Activated CD4-positive, alpha-beta T cell treated with anti-CD3 and anti-CD28 coated beads, Interleukin-2, amount 10 ng/mL, durations not matched to agents 7 days and 5 days (primary cell): ENCODE data around the gene RTN4RL1. TPM values are rescaled to one million over a fixed set of nuclear protein-coding genes. Genes with fewer than 3 reads are reported as not detected.

Experiments used
- CTCF ChIA-PET: fragments of 350-600 bp; sonication (Branson Sonifier 250); formaldehyde crosslinking; loops from one replicate; lab custom pipeline; 2021; ENCODE audit warnings: antibody characterized with exemption; lab: Charles Lee
- POLR2A ChIA-PET: fragments of 350-600 bp; sonication (Branson Sonifier 250); formaldehyde crosslinking; loops from one replicate; lab custom pipeline; 2021; ENCODE audit warnings: antibody characterized with exemption; lab: Charles Lee
- DNase-seq: peaks from one replicate; pipeline ENCODE4 v3.0.0-alpha.2; 2020
- H3K27ac Mint-ChIP-seq: one replicate; pipeline ENCODE4 v1.8.0; 2021; ENCODE audit warnings: mild to moderate bottlenecking, moderate library complexity, mixed read lengths
- H3K27me3 Mint-ChIP-seq: one replicate; pipeline ENCODE4 v1.8.0; 2021; ENCODE audit warnings: mixed read lengths
- H3K36me3 Mint-ChIP-seq: one replicate; pipeline ENCODE4 v1.8.0; 2021; ENCODE audit warnings: low read depth, mixed read lengths
- H3K4me1 Mint-ChIP-seq: one replicate; pipeline ENCODE4 v1.8.0; 2021; ENCODE audit warnings: mixed read lengths
- H3K4me3 Mint-ChIP-seq: one replicate; pipeline ENCODE4 v1.8.0; 2021; ENCODE audit warnings: mild to moderate bottlenecking, moderate library complexity, mixed read lengths
- H3K9me3 Mint-ChIP-seq: one replicate; pipeline ENCODE4 v1.8.0; 2021; ENCODE audit warnings: mixed read lengths
- total RNA-seq, 2 experiments: library from RNA; stranded (reverse); gene quantifications; one replicate each; pipeline ENCODE4 v1.2.3, GENCODE V29; 2021

RTN4RL1 gene
- total RNA-seq, 2 experiments from 2014 or later: 0.19 to 0.20 TPM

DNA sequence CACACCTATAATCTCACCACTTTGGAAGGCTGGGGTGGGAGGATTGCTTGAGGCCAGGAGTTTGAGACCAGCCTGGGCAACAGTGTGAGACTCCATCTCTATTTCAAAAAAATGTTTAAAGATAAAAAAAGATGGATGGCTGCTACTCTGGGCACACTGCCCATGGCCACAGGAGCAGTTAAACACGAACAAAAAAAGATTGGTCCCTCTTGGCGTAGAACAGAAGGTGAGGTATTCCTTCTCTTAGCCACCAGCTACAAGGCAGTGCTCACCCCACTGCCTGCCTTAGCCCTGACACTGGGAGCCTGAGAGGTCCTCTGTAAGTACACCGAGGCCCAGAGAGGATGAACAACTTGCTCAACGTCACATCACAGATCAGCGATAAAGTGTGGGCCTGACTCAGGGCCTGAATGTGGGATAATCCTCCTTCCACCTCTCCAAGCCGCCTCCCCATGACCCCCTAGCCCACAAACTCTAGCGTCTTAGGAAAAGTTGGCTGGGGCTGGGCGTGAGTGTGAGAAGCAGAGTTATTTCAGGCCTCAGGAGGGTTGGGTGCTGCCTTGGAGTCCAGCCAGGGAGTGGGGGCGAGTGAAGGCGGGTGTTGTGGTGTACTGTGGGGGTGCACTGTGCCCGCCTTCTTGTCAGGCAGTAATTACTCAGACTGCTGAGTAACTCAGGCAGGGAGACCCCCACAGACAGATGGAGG is 2.5 kb upstream of the RTN4RL1 start:
- H3K4me3 Mint-ChIP-seq: no peak overlapping the region
- H3K27ac Mint-ChIP-seq: no peak overlapping the region
- CTCF ChIA-PET: interaction anchor here (1.5 to 2.4 kb wide), 2 partner anchors 8 to 31 kb away, joined by 4 to 7 read pairs; no protein-coding TSS in a partner anchor
- peaks cover 30% of the 10 kb centered on the region for H3K4me1 Mint-ChIP-seq
- no peak for DNase-seq
- POLR2A ChIA-PET: no interaction called here
- H3K36me3 Mint-ChIP-seq: peaks cover 3% of the 10 kb centered on the region
- peaks cover 49% of the 10 kb centered on the region for H3K27me3 Mint-ChIP-seq
- H3K9me3 Mint-ChIP-seq: no peaks in the 10 kb centered on the region

DNA sequence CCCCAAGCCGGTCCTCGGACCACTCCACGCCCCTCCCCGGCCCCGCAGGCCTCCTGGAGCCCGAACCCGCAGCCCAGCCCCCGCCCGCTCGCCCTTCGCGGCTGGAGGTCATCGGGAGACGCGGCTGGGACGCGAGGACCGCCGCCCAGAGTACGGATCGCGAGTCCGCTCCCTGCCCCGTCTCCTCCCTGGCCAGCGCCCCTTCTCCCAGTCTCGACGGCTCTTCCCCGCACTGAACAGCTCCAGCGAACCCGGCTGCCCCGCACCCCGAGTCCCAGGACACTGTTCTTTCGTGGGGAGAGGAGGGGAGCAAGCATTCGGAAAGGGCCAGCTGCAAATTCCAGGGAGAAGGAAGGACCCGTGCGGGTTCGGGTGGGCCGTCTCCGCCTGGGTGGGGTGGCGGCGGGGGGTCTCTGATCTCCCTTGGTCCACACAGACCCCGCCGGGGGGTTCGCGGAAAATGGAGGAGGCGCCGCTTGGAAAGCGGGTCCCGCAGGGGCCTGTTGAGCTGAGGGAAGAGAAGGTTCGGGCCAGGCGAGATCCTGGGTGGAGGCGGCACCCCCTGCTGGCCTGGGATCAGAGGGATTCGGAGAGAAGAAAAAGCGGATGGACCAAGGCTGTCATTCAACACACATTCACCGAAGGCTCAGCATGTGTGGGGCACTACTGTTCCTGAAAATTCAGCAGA is 632 bp upstream of the RTN4RL1 start:
- DNase-seq: no peak
- H3K27me3 Mint-ChIP-seq: peaks cover 63% of the 10 kb centered on the region
- H3K36me3 Mint-ChIP-seq: peaks cover 3% of the 10 kb centered on the region
- CTCF ChIA-PET: interaction anchor here (0.7 to 2.4 kb wide), 9 partner anchors 13 to 309 kb away, joined by 3 to 7 read pairs (median 4); partner anchors contain the start of gene HIC1
- peak overlapping the region; percentile 74 for H3K4me3 Mint-ChIP-seq
- H3K27ac Mint-ChIP-seq: no peak overlapping the region
- POLR2A ChIA-PET: no interaction called here
- H3K9me3 Mint-ChIP-seq: no peaks in the 10 kb centered on the region
- peaks cover 21% of the 10 kb centered on the region for H3K4me1 Mint-ChIP-seq

- no peak overlapping the region for H3K27ac Mint-ChIP-seq
- POLR2A ChIA-PET: no interaction called here
- peaks cover 71% of the 10 kb centered on the region for H3K27me3 Mint-ChIP-seq
- peaks cover 15% of the 10 kb centered on the region for H3K4me1 Mint-ChIP-seq
- CTCF ChIA-PET: interaction anchor here (0.6 to 2.4 kb wide), 8 partner anchors 14 to 308 kb away, joined by 3 to 6 read pairs (median 3); partner anchors contain the start of gene HIC1
- no peak overlapping the region for H3K4me3 Mint-ChIP-seq
- H3K9me3 Mint-ChIP-seq: no peaks in the 10 kb centered on the region
- DNase-seq: no peak
- H3K36me3 Mint-ChIP-seq: peaks cover 3% of the 10 kb centered on the region
These were observed 438 bp downstream of the RTN4RL1 start for GRCh38 chr17:2024572-2025219.

DNA sequence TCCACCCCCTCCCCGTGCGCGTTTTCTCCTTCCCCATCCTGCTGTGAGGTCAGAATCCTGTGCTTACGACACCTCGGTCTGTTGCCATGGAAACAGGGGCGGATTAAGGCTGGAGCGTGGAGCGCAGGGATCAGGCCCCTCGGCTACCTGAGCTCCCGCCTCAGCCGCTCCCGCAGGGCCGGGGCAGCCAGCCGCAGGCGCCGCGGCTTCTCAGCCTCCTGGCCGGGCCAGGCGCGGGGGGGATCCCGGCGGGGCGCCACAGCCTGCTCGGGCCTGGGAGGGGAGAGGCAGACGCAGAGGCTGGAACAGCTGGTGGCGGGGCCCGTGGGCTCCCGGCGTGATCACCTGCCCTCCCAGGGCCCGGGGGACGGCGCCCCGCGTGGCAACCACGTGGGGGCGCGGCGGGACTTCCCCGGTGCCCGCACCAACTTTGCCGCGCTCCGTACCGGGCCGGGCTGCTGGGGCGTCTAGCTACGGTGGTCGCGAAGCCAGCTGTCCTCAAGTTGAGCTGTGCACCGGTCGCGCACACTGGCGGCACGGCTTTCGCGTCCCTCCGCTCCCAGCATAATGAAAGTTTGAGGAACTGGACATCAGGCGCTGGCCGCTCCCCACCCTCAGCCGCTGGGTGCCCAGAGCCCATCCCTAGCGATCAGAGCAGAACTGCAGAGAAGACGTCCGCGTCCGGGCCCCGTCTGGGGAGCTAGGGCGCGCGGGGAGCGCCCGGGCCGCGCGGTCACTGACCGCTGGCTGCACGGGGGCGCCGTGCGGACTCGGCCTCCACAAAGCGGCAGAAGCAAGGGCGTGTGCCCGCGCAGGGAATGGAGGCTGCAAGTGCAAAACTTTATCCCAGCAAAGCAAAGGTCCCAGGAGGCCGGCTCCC is 1.2 kb downstream of the RTN4RL1 start:
- peaks cover 3% of the 10 kb centered on the region for H3K36me3 Mint-ChIP-seq

DNA sequence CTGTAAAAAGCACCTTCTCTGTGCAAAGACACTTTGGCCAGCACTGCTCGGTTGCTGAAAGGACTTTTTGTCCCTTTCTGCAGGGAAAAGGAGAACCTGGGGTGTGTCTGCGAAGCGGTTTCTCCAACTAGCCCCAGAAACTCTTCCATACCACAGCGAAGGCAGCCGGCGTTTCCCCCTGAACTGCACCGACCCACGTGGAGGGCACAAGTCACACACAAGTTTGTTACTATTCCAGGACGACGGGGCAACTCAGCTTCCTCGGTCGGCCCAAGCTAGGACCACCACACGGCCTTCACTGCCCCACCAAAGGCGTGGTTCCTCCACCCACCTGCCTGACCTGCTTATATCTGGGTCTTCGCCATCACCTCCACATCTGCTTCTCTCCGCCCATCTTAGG is 1.9 kb downstream of the RTN4RL1 start:
- DNase-seq: no peak
- H3K9me3 Mint-ChIP-seq: no peaks in the 10 kb centered on the region
- peaks cover 71% of the 10 kb centered on the region for H3K27me3 Mint-ChIP-seq
- no peak overlapping the region for H3K27ac Mint-ChIP-seq
- CTCF ChIA-PET: no interaction called here
- peak overlapping the region; percentile 22 for H3K4me3 Mint-ChIP-seq
- POLR2A ChIA-PET: no interaction called here
- peaks cover 3% of the 10 kb centered on the region for H3K36me3 Mint-ChIP-seq
- peaks cover 13% of the 10 kb centered on the region for H3K4me1 Mint-ChIP-seq

More for the DNA sequence above, 1.2 kb downstream of the RTN4RL1 start:
- Mint-ChIP-seq H3K27me3 (peaks cover 74% of the 10 kb centered on the region), H3K4me3 (no peak overlapping the region), H3K27ac (no peak overlapping the region), H3K9me3 (no peaks in the 10 kb centered on the region), H3K4me1 (peaks cover 13% of the 10 kb centered on the region)
- peak; percentile 44 for DNase-seq
- CTCF ChIA-PET: interaction anchor here (1.3 to 2.4 kb wide), 3 partner anchors 15 to 115 kb away, joined by 3 to 6 read pairs (median 6); partner anchors contain the start of gene HIC1
- POLR2A ChIA-PET: no interaction called here

DNA sequence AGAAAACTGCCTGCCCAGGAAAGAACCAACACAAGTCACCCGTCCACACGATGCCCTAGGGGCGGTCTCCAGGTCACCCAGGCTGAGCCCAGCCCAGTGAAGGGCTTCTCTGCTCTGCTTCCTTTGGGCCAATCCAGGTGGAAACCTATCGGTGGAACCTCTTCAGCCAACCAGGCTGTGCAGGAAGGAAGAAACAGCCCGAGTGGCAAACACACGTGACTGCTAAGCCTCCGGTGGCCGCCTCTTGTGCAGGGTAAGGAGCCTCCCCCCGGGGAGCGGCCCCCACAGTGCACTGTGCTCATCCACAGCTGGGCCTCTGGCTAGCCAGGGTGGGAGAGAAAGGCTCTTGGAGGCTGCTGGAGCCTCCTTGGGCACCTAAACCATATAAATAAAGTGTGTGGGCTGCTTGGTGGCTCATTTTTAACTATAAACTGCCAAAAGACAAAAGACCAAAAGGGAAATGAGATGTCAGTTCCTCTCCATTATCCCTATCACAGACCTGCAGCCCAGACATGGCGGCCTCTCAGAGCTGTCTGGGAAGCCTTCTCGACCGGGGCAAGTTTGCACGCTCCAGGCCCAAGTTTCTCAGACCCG is 2.4 kb downstream of the RTN4RL1 start:
- Mint-ChIP-seq H3K36me3 (peaks cover 3% of the 10 kb centered on the region), H3K27me3 (peaks cover 71% of the 10 kb centered on the region), H3K4me3 (peak overlapping the region; percentile 22)

GRCh38 chr17:2020721-2021120 is 4.4 kb downstream of the RTN4RL1 start:
- ChIA-PET POLR2A (no interaction called here), CTCF (interaction anchor here (1.6 to 1.7 kb wide), 2 partner anchors 8 to 9 kb away, joined by 3 to 4 read pairs; no protein-coding TSS in a partner anchor)
- no peak overlapping the region for H3K4me3 Mint-ChIP-seq
- H3K36me3 Mint-ChIP-seq: no peaks in the 10 kb centered on the region
- H3K27ac Mint-ChIP-seq: no peak overlapping the region
- no peaks in the 10 kb centered on the region for H3K9me3 Mint-ChIP-seq
- peaks cover 7% of the 10 kb centered on the region for H3K4me1 Mint-ChIP-seq
- no peak for DNase-seq
- H3K27me3 Mint-ChIP-seq: peaks cover 54% of the 10 kb centered on the region

More for the DNA sequence above, 2.4 kb downstream of the RTN4RL1 start:
- peaks cover 13% of the 10 kb centered on the region for H3K4me1 Mint-ChIP-seq
- ChIA-PET CTCF (no interaction called here), POLR2A (no interaction called here)
- no peaks in the 10 kb centered on the region for H3K9me3 Mint-ChIP-seq
- no peak for DNase-seq
- no peak overlapping the region for H3K27ac Mint-ChIP-seq

DNA sequence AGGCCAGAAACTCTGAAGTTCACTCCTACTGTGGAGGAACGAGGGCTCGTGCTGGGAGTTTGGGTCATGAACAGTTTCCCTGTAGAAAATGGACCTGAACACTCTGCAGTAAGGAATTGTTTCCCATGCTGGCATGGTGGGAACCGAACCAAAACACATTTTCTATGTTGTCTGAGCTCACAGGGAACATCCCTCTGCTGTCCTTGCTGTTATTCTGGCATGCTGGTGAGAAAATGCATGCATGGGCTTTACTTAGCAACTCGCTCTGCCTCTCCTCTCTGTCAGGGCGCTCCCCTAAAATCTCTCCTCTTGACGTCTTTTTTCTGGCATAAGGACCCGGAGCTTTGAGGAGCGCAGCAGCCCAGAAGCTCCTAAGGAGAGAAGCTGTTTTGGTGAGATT is 5.4 kb downstream of the RTN4RL1 start:
- POLR2A ChIA-PET: no interaction called here
- peaks cover 4% of the 10 kb centered on the region for H3K4me1 Mint-ChIP-seq
- CTCF ChIA-PET: interaction anchor here (0.6 to 1.7 kb wide), 3 partner anchors 8 to 1826 kb away, joined by 3 to 4 read pairs (median 3); partner anchors contain the start of gene NCBP3
- H3K4me3 Mint-ChIP-seq: no peak overlapping the region
- no peaks in the 10 kb centered on the region for H3K9me3 Mint-ChIP-seq
- DNase-seq: no peak
- no peaks in the 10 kb centered on the region for H3K36me3 Mint-ChIP-seq
- H3K27me3 Mint-ChIP-seq: peaks cover 52% of the 10 kb centered on the region
- no peak overlapping the region for H3K27ac Mint-ChIP-seq

DNA sequence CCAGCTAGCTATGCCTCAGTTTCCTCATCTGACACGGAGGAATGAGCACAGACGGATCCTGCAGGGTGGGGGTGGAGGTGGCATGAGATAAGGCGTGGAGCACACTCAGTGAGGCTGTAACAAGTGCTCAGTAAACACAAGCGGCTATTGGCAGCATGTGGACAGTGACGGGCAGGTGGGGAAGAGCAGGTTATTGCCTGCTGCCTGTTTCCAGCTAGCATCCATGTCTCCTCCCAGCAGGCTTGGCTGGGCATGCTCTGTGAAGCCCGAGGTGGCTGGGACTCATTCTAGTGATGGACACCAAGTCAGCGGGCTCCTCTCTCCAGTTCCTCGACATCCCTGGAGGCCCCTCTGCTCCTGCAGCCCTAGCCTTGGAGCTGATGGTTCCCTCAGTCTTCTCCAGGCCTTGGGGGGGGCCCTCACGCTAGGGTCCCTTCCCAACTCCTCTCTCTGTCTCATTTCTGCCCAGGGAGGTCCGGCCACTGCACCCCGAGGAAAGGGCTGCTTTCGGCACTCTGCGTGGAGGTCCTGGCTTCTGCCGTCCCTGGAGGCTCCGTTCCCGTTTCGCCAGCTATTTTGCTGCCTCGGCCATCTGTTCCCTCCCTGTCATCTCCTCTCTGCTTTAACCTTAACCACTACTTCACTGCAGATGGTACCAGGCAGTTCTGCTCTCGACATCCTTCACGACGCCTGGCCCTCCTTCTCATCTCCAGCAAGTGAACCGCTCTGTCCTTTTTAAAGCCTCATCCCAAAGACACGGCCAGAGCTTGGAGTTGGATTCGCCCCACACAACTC is 6.2 kb downstream of the RTN4RL1 start:
- Mint-ChIP-seq H3K27me3 (peaks cover 48% of the 10 kb centered on the region), H3K27ac (no peak overlapping the region), H3K4me1 (peaks cover 2% of the 10 kb centered on the region), H3K9me3 (peaks cover 2% of the 10 kb centered on the region), H3K36me3 (no peaks in the 10 kb centered on the region), H3K4me3 (no peak overlapping the region)
- ChIA-PET CTCF (interaction anchor here (0.6 to 1.7 kb wide), 2 partner anchors 10 to 1604 kb away, joined by 4 read pairs; no protein-coding TSS in a partner anchor), POLR2A (no interaction called here)
- DNase-seq: no peak

- CTCF ChIA-PET: interaction anchor here (0.9 kb wide), 1 partner anchor 107 kb away, joined by 5 read pairs; no protein-coding TSS in a partner anchor
- H3K4me3 Mint-ChIP-seq: no peak overlapping the region
- POLR2A ChIA-PET: no interaction called here
These were observed 7.7 kb downstream of the RTN4RL1 start for GRCh38 chr17:2017274-2017941.

More at GRCh38 chr17:2017274-2017941, 7.7 kb downstream of the RTN4RL1 start:
- Mint-ChIP-seq H3K27me3 (peaks cover 38% of the 10 kb centered on the region), H3K4me1 (no peaks in the 10 kb centered on the region), H3K9me3 (peaks cover 3% of the 10 kb centered on the region), H3K36me3 (no peaks in the 10 kb centered on the region), H3K27ac (no peak overlapping the region)
- no peak for DNase-seq
